Activated CD8-positive, alpha-beta memory T cell treated with anti-CD3 and anti-CD28 coated beads for 24 hours (primary cell): ENCODE data around the gene TRPC1.

ENCODE experiments used
- DNase-seq: peaks from one replicate; pipeline ENCODE4 v3.0.0-alpha.2; 2020

Gene TRPC1

DNA sequence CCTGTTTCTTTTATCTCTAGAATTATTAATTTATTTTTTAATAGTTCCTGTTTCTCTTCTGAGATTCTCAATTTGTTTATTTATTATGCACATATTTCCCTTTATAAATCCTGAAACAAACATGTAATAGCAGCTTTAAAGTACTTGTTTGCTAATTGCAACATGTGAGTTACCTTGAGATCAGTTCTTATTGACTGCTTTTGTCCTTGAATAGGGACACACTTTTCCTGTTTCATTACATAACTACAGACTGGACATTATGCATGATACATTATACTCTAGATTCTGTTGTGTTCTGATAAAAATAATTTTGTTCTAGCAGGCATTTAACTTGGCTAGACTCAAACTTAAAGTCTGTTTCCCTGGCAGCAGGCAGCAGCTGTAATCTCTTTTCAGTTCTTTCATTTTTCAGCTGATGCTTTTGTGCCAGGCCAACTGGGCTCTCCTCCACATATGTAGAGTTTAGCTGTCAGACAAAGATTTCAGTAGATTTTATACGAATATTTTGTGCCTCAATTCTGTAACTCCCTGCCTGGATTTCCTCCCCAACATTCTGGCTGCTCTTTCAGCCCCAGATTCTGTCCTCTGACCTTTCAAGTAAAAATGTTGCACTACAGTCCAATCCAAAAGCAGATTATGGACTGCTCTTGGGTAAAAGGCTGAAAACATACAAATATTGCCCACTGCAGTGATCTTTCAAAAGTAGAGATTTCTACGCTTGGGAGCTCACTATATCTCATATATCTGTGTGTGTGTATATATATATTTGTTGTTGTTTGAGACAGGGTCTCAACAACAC lies 123.1 kb downstream of the TRPC1 start:
- DNase-seq = no peak

DNA sequence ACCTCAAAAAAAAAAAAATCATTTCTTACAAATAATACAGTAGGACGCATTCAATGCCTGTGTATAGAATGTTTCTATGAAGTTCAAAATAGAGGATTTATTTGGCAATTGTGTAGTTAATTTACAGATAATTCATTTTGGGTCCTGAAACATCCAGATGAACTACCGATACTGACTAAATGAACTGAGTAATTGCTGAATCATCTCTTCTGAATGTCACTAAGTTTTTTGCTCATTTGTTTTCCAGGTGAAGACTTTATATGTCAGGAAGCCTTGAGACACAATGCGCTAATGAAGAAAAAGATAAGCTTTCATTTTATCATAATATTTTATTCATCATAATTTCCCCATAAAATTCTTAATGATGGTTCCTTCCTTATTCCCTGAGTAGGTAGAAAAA lies 125.3 kb downstream of the TRPC1 start:
- no peak for DNase-seq

DNA sequence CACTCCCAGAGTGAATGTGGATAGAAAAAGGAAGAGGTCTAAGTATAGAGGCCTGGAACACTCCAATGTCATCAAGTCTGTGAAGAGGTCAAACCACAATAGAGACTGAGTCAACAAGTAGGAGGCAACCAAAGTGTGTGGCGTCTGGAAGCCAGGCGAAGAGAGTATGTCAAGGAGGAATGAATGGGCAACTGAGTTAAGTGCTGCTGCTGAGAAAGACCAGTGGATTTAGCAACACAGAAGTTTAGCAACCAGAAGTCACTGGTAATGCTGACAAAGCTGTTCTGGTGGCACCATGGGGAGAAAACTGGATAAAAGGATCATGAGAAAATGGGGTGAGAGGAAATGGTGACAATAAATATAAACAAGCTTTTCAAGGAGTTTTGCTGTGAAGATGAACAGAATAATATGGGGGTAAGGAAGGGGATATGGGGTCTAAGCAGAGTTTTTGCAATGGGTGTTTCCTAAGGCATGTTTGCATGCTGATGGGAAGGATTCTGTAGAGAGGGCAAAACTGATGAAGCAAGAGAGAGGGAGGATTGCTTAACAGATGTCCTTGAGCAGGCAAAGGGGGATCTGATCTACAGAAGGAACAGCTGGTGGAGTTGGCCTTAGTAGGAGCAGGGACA lies 126.7 kb downstream of the TRPC1 start:
- no peak for DNase-seq

DNA sequence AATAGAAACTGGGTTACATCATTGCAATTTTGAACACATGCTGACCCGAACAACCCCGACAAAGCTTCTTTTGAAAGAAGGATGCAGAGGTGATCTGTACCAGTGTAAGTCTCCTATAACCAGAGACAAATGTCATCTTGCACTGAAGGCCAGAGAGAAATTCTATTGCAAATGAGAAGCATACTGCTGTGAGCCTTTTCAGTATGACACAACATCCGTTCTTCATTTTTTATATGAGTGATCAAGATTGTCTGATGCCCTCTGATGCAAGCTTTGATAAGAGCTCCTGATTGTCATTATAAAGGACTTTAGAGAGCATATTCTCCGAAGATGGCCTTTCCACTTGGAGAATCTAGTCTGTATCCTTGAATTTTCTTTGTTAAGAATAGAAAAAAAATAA lies 128.2 kb downstream of the TRPC1 start:
- DNase-seq = no peak

DNA sequence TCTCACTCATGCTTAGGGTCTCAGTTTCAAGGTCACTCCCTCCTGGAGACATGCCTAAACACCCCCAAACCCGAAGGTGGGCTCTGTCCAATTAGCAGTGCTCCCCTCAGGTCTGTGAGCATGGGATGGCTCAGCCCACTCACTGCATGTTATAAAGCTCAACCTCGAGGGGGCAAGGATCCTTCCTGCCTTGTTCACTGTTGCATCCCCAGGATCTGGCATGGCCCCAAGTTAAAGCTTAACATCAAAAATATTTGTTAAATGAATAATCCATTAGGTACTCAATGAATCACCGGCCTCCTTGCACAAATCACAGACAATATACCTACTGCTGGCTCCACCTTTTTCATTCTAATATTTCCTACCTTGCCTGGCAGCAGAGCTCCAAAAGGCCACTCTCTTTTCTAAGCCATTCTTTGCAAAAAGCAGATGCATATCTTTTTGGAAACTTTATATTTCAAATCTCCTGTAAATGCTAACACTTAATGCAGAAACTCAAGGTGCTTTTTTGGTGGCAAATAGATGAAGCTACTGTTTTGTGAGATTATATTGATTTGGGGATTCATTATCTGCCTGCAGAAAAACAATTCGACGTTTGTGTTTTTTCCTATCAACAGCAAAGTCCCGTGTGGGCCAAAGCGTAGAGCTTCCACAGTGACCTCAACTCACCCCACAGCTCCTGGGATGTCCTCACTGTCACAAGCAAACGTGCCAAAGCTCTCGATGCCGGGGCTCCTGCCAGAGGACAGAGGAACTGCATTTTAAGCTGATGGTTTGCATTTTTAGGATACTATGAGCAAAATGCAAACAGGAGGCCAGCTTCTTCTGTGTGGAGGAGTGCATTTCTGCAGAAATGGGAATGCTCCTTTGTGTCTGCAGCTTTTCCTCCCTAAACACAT lies 129.7 kb downstream of the TRPC1 start:
- no peak for DNase-seq

DNA sequence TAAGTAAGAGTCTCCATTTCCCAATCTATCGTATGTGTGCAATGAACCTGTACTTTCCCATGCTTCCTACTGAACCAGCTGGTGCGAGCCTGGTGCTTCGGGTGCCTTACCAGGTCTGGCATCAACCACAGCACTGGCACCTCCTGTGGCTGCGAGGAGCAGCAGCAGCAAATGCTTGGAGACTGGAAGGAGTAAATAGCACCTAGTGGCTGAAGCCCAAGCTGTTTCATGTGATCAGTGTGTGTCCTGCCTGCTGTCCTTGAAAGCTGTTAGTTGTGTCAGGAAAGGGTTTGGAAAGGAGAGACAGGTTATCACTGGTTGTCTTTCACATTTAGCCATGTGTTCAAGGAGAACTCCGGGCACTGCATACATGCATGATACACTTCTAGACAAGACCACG lies 133.2 kb downstream of the TRPC1 start:
- no peak for DNase-seq
